Choroid plexus epithelial cell (primary cell): ENCODE measurements around the gene C21orf58.

Experiments used
- DNase-seq: peaks from one replicate; pipeline ENCODE4 v3.0.0-alpha.2; 2010; ENCODE audit warnings: low read depth
- H3K4me3 ChIP-seq: 2 replicates; pipeline ENCODE4 v1.5.1; 2011; ENCODE audit warnings: low read depth, mild to moderate bottlenecking, control low read depth, low read length, moderate library complexity
- TF ChIP-seq, protein P1 (sequence below): conservative IDR thresholded peaks from 2 replicates; pipeline ENCODE4 v1.5.1; 2011; ENCODE audit warnings: low read depth, mild to moderate bottlenecking, control low read depth, inconsistent platforms, low read length, moderate library complexity

The C21orf58 gene

DNA sequence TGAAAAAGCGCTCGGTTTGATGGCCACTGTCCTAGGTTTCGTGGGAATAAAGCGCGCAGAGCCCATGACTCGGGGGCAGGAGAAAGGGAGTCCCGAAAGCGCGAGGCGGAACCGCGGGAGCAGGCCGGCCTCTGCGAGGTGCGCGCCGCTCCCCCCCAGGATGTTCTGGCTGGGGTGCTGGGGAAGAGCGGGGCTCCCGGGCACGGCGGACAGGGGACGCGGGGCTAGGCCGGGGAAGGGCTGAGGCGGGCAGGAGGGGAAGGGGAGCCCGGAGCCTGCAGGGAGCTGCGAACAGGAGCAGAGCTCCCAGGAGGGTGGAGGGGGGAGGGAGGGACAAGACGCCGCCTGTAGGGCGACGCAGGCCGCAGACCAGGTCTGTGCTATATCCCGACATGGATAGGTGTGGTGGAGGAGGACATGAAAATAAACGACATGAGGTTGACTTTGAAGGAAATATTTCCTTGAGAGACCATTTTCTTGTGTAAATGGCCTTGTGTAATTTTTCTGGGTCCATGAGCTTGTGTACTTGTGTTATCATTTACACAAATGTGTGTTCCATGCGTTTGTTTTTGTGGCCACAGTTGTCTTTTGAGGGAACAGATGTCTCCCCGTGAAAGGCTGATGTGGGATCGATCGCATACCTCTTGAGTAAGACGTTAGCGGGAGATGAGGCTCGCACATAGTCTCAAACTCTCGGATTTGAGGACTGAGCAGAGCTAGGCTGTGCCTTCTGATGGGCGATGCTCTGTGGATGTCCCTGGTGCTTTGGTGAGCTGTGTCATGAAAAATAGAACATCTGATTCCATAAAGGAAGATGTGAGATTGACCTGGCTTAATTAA is 1.6 kb upstream of the C21orf58 start:
- TF ChIP-seq, protein P1, sequence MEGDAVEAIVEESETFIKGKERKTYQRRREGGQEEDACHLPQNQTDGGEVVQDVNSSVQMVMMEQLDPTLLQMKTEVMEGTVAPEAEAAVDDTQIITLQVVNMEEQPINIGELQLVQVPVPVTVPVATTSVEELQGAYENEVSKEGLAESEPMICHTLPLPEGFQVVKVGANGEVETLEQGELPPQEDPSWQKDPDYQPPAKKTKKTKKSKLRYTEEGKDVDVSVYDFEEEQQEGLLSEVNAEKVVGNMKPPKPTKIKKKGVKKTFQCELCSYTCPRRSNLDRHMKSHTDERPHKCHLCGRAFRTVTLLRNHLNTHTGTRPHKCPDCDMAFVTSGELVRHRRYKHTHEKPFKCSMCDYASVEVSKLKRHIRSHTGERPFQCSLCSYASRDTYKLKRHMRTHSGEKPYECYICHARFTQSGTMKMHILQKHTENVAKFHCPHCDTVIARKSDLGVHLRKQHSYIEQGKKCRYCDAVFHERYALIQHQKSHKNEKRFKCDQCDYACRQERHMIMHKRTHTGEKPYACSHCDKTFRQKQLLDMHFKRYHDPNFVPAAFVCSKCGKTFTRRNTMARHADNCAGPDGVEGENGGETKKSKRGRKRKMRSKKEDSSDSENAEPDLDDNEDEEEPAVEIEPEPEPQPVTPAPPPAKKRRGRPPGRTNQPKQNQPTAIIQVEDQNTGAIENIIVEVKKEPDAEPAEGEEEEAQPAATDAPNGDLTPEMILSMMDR = peak; percentile 54
- peak; percentile 55 for DNase-seq
- peak overlapping the region; percentile 81 for H3K4me3 ChIP-seq

DNA sequence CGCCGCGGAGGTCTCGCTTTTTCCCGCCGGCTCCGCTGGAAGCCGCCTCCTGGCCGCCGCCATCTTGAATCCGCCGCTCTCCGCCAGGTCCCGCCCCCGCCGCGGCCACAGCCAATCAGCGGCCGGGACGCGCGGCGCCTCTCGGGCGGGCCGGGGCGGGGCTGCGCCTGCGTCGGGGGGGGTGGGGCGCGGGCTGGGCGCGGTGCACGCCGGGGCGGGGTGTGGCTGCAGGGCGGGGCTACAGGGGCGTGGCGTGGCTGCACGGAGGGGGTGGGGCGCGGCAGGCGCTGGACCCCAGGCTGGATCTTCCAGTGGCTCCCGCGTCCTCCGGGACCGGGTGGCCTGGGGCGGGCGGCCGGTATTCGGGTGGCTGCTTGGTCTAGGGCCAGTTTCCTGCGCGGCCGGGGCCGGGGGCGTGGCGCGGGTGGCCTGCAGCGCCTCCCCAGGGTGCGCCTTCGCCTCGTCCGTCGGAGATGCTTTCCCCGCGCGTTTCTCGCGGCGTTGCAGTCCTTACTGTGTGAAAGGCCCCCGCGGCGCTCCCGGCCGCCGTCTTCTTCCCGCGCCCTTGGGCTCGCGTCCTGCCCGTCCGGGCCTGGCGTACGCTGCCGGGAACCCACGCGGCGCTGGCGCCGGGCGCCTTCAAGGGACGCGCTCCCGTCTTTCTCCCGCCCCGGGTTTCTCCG is 861 bp upstream of the C21orf58 start:
- TF ChIP-seq, protein P1 = no peak
- peak overlapping the region; percentile 94 for H3K4me3 ChIP-seq
- DNase-seq = peak; percentile 85

DNA sequence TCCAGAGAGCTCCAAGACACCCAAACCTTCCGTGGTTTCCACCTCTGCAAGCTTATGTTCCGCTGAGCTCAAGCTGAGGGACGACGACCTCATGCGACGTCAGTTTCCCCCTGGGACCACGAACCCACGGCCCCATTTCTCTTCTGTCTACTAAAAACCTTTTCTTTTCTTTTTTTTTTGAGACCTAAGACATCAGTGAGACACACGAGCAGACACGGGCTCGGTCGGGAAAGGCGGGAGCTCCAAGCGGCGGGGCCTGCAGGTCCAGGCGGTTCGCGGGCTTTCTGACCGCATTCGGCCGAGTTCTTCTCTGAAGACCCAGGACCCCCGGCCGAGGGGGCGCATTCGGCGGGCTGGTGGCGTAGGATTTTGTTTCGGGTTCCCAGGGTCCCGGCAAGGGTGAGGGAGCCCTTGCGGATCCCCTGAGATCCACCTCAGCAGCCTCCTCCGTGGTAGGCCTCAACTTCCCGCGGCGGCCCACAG is 402 bp downstream of the C21orf58 start:
- TF ChIP-seq, protein P1 = no peak
- H3K4me3 ChIP-seq = peak overlapping the region; percentile 81
- peak; percentile 23 for DNase-seq

DNA sequence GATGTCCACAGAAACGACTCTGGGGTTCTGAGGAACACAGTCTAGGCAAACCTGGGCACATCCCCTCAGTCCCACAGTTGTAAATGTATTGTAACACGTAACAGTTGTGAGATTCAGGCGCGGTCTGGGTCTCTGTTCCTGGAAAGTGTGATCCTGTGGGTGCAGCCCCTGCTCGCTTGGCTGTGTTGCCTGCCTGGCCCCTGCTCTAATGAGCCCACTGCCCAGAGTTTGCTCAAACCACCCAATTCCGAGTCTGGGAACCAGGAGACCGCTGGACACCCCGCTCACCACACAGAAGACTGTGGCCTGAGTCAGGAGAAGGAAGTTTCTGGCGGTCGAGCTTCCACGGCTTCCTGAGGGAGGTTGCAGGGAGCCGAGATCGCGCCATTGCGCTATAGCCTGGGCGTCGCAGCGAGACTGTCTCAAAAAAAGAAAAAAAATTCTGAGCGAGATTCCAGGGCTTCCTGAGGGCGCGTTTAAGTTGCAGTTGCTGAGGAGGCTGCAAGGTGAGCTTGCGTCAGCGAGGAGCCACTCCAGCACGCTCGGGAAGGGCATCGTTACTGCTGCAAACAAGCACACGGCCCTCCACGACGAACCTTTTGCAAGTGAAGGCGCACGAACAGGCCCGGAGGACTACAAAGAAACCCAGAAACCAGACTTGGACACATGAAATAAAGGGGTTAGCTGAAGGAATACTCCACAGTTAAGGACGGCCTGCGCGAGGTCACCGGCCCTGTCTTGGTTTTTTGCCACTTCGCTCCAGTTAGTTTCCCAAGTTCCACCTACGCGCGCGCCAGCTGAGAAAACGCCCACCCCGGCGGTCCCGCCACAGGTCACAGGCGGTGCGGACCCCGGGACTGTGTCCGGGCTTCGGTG is 1.1 kb downstream of the C21orf58 start:
- TF ChIP-seq, protein P1 = no peak
- peak; percentile 51 for DNase-seq
- peak overlapping the region; percentile 81 for H3K4me3 ChIP-seq

DNA sequence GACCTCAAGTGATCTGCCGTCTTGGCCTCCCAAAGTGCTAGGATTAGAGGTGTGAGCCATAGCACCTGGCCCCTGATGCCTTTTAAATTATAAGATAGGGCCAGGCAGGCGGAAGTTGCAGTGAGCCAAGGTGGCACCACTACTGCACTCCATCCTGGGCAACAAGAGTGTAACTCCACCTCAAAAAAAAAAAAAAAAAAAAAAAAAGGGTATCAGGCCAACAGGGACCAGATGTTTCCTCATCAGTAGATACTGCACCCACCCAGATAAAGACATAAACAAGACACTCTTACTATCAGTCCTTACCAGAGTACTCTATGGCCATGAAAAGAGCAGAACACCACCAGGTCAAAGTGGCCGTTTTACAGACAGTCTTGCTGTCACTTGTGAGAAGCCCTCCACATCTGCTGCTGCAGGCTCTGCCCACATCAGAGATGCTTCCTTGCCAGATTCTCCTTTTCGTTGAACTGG is 3.3 kb downstream of the C21orf58 start:
- DNase-seq = no peak
- no peak overlapping the region for H3K4me3 ChIP-seq
- TF ChIP-seq, protein P1 = no peak

DNA sequence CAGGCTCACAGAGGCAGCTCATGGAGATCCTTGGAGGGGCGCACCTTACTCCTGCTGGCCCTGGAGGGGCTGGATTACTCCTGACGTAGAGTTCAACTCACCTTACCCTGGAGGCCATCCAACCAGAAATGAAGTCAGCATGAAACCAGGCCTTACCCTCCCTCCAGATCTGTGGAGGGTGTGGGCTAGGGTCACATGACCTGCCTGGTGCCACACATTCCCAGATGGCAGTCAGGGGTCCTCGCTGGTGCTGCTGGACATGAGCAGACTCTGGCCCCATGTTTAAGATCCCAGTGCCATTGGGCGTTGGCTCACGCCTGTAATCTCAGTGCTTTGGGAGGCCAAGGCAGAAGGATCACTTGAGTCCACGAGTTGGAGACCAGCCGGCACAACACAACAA is 4.5 kb downstream of the C21orf58 start:
- H3K4me3 ChIP-seq = no peak overlapping the region
- no peak for DNase-seq
- TF ChIP-seq, protein P1 = no peak
